Stimulated activated CD8-positive, alpha-beta memory T cell treated with anti-CD3 and anti-CD28 coated beads, Interleukin-12 subunit alpha, Interleukin-12 subunit beta, amount 100 ng/mL, for 4 hours (primary cell): ENCODE results near the gene TANGO6.
"Not testable (repeated sequence)": the region's sequence is repeated elsewhere in the genome, so short reads cannot be mapped to it uniquely, and the experiment has no call there.

ENCODE experiments used
- DNase-seq: peaks from one replicate; pipeline ENCODE4 v3.0.0-alpha.2; 2020; ENCODE audit warnings: low read depth

Gene TANGO6

DNA sequence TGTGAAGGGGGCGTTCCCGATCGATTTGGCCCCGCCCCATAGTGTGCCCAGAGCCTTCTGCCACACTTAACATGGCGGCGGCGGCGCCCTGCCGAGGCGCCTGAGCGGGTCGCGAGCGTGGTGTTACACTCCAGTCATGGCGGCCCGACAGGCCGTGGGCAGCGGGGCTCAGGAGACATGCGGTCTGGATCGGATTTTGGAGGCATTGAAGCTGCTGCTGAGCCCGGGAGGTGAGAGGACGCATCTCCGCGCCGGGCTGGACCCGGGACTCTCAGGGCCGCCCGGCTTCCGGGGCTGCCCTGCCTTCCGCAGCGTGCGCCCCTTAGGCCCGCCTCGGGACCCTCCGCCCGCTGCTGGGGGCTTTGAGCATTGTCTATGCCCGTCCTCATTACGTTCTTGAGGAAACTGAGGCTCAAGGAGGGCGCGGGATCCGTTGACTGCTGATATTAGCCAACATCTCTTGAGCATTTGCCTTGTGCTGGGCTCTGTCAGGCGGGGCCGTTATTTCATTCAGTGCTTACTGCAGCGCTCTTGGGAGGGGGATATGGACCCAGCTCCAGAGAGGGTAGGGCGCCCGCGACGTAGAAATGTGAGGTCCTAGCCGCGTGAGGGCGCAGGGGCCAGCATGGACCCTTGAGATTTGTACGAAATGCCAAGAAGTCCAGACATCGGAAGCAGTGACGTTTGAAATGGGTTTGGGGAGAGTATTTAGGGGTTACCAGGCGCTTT is at the start of gene TANGO6:
Gene TANGO6, plus strand, starts transcription at position 50 of the 729 bp plus-strand sequence. Its CDS starts 87 bp downstream, at position 137.
- DNase-seq = peak; percentile 87

DNA sequence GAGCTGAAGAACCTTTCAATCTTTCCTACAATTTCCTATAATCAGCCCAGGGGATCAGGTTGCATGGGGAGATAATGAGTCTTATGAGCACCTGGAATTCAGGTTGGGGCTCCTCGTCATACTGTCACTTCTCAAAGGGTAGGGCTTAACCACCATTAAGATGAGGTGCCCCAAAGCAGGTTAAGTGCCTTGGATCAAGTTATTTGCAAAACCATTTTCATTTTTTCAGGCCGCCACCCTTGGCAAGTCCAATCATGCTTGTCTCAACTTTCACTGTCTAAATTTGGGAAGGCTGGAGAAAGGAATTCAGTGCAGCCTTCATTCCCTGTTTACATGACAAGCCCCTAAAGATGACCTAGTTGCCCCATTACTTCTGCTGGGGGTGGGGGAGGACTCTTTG is 44.9 kb upstream of the TANGO6 start:
- DNase-seq = no peak

DNA sequence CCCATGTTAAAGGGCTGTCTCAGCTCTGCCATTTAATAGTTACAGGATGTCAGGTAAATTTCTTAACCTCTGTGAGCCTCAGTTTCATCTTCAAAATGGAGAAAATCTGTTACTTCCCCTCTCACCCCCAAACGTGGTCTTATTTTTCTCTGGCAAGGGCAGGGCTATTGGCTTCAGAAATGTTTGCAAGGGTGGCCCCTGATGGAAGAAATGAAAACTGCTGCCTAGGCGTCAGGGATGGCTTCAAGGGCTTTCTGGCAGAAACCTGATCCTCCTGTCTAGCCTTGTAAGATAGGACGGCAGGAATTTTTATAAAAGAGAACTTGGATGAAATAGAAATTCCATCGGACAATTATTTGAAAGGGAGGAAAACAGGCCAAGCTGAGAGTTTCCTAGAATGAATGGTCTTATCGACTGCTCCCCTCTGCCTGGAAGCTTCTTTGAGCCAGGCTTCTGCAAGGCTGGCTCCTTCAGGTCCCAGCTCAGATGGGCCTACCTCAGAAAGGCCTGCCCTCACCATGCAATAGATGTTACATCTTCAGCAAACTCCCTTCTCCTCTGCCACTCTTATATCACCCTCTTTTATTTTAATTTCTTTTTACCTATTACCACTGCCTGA is 43.0 kb upstream of the TANGO6 start:
- peak; percentile 1 for DNase-seq

DNA sequence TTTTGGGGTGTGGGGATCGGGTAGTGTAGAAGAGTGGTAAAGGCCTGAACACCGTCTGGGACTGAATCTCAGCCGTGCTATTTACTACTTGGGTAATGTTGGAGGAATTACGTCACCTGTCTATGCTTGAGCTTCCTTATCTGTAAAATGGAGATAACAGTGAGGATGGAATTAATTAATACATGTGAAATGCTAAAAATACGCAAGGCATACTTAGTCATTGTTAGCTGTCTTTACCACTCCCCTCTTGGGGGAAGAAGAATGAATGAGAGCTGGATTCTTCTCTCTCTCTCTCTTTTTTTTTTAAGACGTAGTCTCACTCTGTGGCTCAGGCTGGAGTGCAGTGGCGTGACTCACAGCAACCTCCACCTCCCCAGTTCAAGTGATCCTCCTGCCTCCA is 41.1 kb upstream of the TANGO6 start:
- DNase-seq = no peak

DNA sequence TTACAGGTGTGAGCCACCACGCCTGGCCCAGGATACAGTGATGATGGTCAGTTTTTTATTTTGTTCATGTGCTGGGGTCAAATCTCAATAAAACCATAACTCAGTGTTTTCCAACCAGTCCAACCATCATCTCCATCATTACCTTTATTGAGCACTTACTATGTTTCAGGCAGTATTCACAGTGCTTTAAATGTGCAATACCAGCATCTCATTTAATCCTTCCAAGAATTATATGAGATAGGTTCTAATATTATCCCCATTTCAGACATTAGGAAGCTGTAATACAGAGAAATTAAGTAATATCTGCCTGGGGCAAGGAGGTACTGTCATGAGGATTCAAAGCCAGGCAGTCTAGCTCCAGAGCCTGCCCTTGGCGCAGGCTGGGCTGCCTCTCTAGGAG is 36.9 kb upstream of the TANGO6 start:
- no peak for DNase-seq

DNA sequence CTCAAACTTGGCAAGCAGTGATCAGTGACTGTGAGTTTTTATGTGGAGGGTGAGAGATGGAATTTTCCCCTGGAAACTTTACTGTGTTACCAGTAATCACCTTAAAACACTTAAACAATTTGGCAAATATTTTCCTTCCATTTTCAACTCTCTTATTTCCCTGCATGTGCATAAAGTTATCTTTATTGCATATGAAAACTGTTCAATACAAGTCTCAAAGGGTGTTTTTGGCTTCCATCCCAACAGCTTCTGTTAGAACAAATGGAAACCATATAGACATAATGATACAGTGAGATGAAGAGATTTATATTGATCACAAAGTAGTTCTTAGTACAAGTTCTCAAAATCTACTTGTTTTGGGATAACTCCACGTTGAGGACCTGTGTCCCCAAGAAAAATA is 36.4 kb upstream of the TANGO6 start:
- DNase-seq = no peak

DNA sequence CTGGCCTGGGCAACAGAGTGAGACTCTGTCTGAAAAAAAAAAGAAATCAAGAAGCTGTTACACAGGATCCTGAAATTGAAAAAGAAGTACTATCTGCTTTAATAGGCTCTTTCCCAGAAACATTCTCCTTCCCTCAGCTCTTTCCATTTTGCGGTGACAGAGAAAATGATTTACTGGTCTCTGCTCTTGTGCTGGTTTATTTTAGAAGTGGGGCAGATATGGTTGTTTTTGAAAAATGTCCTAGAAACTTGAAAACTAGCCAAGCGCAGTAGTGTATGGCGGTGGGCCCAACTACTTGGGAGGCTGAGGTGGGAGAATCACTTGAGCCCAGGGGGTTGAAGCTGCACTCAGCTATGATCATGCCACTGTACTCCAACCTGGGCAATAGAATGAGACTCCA is 28.8 kb upstream of the TANGO6 start:
- DNase-seq = no peak

DNA sequence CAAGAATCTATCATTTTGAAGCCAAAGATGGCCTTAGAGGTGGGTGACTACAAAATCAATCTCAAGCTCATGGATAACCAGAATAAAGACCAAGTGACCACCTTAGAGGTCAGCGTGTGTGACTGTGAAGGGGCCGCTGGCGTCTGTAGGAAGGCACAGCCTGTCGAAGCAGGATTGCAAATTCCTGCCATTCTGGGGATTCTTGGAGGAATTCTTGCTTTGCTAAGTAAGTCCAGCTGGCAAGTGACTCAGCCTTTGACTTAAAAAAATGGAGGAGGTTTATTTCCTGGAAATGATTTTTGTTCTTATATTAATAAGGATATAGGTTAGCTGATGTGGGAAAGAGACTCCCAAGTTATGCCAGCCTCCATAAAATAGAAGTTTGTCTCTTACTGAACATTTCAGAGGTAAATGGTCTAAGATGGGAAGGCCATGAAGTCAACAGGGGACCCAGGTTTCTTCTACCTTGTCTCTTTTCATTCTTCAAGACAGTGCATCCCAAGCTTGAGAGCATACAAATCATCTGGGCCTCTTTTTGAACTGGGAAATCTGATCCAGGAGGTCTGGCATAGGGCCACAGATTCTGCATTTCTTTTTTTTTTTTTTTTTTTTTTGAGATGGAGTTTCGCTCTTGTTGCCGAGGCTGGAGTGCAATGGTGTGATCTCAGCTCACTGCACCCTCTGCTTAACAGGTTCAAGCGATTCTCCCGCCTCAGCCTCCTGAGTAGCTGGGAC is 19.8 kb upstream of the TANGO6 start:
- DNase-seq = no peak

DNA sequence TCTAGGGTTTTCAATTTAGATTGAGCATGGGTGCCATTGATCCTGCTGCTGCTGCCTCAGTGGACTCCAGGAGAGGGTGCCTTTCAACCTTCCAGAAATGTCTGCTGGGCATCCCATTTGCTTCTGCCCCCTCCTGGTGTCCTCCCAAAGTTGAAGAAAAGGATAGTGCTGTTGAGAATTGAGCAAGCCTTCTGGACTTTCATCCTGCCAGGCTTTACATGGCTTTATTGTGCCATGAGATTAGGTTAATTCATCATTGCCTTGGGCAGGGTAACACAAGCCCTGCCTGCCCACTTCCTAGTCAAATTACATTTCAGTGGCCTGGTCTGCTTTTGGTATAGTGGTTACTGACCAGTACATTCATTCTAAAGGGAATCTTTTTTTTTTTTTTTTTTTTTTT is 17.9 kb upstream of the TANGO6 start:
- DNase-seq = no peak

DNA sequence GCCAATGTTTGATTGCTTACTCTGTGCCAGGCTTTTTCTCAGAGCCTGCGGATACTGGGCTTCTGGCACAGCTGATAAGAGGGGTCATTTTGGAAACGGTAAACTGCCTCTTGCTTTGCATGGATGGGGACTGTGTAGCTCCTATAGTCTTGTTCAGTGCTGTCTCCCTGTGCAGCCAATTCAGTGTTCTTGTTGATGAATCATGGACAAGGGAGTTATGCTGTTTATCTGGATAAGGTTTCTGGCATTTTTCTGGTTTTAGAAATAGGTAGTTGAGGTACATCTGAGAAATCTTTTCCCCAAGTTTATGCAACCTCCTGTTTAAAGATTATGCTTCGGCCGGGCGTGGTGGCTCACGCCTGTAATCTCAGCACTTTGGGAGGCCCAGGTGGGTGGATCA is 16.7 kb upstream of the TANGO6 start:
- DNase-seq = no peak

DNA sequence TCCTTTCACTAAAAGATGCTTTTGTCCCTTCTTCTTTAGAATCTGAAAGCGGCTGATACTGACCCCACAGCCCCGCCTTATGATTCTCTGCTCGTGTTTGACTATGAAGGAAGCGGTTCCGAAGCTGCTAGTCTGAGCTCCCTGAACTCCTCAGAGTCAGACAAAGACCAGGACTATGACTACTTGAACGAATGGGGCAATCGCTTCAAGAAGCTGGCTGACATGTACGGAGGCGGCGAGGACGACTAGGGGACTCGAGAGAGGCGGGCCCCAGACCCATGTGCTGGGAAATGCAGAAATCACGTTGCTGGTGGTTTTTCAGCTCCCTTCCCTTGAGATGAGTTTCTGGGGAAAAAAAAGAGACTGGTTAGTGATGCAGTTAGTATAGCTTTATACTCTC is 10.1 kb upstream of the TANGO6 start:
- DNase-seq = no peak

DNA sequence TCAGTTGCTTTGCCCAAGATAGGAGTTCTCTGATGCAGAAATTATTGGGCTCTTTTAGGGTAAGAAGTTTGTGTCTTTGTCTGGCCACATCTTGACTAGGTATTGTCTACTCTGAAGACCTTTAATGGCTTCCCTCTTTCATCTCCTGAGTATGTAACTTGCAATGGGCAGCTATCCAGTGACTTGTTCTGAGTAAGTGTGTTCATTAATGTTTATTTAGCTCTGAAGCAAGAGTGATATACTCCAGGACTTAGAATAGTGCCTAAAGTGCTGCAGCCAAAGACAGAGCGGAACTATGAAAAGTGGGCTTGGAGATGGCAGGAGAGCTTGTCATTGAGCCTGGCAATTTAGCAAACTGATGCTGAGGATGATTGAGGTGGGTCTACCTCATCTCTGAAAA is 8.8 kb upstream of the TANGO6 start:
- DNase-seq = no peak

DNA sequence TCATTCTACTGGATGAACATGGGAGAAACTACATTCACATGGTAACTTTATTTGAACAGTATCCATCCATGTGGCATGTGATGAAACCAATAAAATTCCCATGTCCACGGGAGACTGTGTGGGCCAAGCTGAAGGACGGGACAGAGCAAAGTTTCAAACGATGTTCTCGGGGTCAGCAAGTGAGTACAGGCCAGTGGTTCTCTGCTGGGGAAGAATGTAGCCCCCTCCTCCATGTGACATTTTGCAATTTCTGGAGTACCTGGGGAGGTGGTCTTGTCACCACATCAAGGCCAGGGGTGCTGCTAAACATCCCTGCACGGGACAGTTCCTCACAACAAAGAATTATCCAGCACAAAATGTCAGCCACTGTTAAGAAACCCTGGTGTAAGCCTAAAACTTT is 7.4 kb upstream of the TANGO6 start:
- DNase-seq = no peak

DNA sequence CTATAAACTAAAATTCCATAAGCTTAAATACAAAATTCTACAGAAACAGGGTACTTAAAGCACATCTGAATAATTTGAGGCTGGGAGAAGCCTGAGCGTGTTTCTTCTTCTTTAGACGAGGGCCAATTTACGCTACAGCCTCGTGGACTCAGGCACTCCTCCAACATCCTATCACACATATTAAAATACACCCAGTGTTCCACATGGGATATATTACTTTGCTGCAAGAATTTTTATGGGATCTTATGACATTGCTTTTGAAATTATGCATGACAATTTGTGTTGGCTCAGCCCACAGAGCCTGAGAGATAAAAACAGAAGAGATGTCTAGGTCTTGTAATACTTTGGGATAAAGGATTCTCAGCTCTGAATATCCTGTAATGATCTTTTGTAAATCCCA is 3.5 kb upstream of the TANGO6 start:
- DNase-seq = no peak

DNA sequence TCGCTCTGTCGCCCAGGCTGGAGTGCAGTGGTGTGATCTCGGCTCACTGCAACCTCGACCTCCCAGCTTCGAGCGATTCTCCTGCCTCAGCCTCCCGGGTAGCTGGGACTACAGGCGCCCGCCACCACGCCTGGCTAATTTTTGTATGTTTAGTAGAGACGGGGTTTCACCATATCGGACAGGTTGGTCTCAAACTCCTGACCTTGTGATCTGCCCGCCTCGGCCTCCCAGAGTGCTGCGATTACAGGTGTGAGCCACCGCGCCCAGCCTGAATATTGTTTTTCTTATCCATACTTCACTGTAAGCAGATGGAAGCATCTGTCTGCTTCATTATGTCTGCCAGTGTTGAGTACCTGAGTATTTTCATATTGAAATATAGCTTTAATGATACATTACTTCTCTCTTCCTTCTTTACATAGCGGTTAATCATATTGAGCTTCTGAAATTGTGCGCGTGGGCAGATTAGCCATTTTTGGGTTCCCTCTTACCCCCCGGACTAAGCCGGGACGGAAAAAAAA is 308 bp upstream of the TANGO6 start:
- DNase-seq = not testable (repeated sequence)

DNA sequence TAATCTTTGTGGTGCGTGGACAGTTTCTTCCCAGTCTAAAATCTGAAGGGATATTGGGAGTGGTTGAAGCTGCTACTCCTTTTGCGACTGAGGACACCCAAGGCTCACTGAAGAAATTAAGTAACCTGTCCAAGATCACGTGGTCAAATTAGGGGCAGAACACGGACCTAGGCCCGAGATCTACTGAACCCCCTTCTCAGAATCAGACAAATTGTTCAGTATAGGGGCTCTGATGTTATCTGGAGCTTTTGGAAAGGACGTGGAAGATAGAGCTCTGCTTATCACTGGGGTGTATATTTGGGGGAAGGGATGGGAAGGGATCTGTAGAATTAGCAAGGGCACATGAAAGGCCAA is 857 bp downstream of the TANGO6 start:
- DNase-seq = no peak

DNA sequence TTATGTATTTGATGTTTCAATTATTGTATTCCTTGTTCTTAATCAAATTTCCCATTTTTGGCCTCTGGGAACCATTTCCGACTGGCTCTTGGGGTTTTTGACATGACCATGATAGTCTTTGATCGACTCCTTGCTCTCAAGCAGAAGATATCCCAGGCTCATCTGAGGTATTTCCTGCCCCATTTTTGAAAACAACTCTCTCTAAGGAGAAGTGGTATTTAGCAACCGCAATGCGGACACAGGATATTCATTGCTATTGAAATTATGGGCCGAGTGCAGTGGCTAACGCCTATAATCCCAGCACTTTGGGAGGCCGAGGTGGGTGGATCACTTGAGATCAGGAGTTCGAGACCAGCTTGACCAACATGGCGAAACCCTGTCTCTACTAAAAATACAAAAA is 5.5 kb downstream of the TANGO6 start:
- no peak for DNase-seq

DNA sequence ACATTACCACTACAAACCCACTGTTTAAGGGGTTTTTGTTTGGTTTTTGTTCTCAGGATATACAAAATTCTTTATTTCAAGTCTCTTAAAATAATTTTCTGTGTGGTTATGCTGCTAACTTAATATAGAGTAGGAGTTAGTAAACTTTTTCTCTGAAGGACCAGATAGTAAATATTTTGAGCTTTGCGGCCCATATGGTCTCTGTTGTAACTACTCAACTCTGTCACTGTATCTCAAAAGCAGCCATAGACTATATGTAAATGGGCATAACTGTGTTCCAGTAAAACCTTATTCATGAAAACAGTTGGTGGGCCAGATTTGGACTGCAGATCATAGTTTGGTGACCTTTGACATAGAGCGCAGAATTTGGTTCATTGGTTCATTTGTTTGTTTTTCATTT is 7.2 kb downstream of the TANGO6 start:
- no peak for DNase-seq

DNA sequence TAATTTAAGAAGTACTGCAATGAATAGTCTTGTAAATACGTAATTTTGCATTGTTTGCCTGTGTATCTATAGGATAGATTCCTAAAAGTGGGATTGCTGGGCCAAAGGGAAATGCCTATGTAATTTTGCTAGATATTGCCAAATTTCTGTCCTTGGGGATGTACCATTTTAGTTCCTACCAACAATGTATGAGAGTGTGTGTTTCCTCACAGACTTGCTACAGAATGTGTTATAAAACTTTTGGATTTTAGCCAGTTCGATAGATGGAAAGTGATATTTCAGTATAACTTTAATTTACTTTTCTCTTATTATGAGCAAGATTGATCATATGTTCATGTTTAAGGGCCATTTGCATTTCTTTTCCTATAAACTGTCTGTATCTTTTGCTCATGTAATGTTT is 8.3 kb downstream of the TANGO6 start:
- no peak for DNase-seq

DNA sequence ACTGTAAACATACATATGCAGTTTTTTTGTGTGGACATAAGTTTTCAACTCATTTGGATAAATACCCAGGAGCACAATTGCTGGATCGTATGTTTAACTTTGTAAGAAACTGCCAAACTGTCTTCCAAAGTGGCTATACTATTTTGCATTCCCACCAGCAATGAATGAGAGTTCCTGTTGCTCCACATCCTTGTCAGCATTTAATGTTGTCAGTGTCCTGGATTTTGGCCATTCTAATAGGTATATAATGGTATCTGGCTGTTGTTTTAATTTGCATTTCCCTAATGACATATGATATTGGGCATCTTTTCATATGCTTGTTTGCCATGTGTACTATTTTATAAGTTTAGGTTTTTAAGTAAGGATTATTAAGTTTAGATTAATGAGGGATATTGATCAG is 14.1 kb downstream of the TANGO6 start:
- DNase-seq = no peak

DNA sequence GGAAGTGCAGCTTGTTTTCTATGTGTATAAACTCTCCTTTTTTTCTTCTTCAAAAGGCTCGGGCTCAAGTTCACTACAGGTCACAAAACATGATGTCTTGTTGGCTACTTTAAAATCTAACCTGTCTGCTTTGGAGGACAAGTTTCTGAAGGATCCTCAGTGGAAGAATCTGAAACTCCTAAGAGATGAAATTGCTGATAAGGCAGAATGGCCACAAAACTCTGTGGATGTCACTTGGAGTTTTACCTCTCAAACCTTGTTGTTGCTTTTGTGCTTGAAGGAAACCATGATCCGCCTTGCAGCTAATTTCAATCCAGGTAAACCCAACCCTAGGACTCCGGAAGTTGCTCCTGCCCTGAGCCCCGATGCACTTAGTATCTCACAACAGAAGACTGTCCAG is 16.5 kb downstream of the TANGO6 start:
- no peak for DNase-seq

DNA sequence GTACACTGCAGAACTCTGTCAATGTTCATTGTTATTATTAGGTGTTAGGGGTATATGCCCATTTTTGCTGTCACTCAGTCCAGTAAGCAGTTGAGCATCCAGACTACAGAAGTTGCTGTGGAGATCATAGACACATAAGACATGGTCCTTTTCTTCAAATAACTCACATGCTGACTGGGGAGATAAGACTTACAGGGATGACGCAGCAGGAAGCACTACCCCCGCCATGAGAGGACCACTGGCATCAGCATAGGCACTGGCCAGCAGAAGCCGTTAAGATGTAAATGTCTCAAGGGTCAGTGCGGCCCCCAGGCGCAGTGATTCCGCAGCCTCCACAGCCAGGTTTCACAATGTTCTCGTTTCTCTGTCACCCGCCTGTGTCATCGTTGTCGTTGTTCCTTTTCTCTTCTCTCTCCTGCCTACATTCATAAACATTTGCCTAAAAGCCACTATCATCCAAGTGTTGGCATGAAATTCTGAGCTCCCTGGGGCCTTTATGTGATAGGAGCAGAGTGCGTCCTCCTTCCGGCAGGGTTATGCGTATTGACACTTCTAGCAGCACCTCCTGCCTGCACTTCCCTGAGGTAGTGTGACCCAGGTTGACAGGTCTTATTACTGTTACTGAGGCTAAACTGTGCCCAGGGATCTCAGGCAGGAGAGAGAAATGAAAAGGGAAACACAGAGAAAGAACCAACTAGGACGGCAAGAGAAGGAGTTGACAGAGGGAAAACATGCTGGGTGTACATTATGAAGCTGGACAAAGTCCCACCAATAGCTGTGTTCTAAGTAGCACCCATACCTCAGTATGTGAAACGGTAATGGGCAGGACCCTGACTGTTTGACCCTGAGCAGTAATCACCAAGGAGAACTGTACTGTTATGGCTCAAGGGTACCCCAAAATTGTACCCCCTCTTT is 17.9 kb downstream of the TANGO6 start:
- no peak for DNase-seq
